ENCODE measurements around the gene UBE2J1. TPM values are rescaled to one million over a fixed set of nuclear protein-coding genes. Genes with fewer than 3 reads are reported as not detected.

UBE2J1 gene
- polyA plus RNA-seq, 1 donor from 2014 or later: 47.2 TPM

DNA sequence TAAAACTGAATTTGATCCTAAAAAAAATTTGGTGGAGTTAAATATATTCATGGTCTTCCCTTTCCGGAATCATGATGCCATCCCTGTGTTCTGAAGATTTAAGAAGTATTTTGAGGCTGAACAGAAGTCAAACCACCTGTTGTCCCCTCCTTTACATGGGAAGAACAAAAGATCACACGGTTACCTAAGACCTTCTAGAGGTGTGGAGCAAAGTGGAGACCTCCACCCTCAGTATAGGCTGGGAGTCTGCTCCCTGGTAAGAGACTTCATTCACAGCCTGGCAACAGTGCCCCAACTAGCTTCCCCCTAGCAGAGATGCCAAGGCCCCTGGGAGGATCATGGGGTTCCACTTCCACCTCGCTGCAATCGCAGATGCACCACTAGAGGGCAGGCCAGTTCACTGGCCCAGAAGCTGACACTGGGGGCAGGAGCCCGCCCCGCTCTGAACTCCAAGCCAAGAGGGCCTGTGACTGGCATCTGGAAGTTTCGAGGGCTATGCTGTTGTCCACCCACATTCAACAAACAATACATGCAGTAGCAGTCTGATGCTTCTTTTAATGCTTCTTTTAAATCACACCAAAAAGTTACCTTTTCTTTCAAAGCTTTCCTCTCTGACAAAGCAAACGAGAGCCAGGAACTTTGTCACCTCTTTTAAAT lies 19.5 kb upstream of the UBE2J1 start:
- Histone ChIP-seq H3K4me3 (ENCODE audit: low read length) (no peak overlapping the region), H3K27me3 (ENCODE audit: insufficient read depth, low read depth, low read length) (no peaks in the 10 kb centered on the region), H3K9me2 (ENCODE audit: insufficient read depth, low read length) (no peaks in the 10 kb centered on the region), H3F3A (ENCODE audit: insufficient read depth, low read length, poor library complexity, severe bottlenecking) (no peaks in the 10 kb centered on the region), H3K9ac (ENCODE audit: low read length) (no peak overlapping the region), H2AFZ (ENCODE audit: low read depth, low read length) (no peak overlapping the region), H3K79me2 (replicated peaks; ENCODE audit: insufficient read depth, low read length) (no peaks in the 10 kb centered on the region), H3K27ac (ENCODE audit: low read length) (no peak overlapping the region), H3K9me3 (ENCODE audit: low read length) (no peaks in the 10 kb centered on the region), H3K4me2 (ENCODE audit: low read length) (no peak overlapping the region), H4K20me1 (ENCODE audit: insufficient read depth) (no peaks in the 10 kb centered on the region), H3K36me3 (ENCODE audit: insufficient read depth, low read length) (peaks cover 11% of the 10 kb centered on the region)
- TF ChIP-seq SMC3 (conservative IDR thresholded peaks at IDR 0.05; ENCODE audit: poor library complexity): peak; percentile 72
- TF ChIP-seq, protein P1, sequence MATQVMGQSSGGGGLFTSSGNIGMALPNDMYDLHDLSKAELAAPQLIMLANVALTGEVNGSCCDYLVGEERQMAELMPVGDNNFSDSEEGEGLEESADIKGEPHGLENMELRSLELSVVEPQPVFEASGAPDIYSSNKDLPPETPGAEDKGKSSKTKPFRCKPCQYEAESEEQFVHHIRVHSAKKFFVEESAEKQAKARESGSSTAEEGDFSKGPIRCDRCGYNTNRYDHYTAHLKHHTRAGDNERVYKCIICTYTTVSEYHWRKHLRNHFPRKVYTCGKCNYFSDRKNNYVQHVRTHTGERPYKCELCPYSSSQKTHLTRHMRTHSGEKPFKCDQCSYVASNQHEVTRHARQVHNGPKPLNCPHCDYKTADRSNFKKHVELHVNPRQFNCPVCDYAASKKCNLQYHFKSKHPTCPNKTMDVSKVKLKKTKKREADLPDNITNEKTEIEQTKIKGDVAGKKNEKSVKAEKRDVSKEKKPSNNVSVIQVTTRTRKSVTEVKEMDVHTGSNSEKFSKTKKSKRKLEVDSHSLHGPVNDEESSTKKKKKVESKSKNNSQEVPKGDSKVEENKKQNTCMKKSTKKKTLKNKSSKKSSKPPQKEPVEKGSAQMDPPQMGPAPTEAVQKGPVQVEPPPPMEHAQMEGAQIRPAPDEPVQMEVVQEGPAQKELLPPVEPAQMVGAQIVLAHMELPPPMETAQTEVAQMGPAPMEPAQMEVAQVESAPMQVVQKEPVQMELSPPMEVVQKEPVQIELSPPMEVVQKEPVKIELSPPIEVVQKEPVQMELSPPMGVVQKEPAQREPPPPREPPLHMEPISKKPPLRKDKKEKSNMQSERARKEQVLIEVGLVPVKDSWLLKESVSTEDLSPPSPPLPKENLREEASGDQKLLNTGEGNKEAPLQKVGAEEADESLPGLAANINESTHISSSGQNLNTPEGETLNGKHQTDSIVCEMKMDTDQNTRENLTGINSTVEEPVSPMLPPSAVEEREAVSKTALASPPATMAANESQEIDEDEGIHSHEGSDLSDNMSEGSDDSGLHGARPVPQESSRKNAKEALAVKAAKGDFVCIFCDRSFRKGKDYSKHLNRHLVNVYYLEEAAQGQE (IDR thresholded peaks at IDR 0.05; ENCODE audit: borderline replicate concordance): no peak
- TF ChIP-seq RAD21 (conservative IDR thresholded peaks at IDR 0.05): peak; percentile 66
- TF ChIP-seq EP300 (conservative IDR thresholded peaks at IDR 0.05; ENCODE audit: poor library complexity, severe bottlenecking): no peak
- TF ChIP-seq, protein P2, sequence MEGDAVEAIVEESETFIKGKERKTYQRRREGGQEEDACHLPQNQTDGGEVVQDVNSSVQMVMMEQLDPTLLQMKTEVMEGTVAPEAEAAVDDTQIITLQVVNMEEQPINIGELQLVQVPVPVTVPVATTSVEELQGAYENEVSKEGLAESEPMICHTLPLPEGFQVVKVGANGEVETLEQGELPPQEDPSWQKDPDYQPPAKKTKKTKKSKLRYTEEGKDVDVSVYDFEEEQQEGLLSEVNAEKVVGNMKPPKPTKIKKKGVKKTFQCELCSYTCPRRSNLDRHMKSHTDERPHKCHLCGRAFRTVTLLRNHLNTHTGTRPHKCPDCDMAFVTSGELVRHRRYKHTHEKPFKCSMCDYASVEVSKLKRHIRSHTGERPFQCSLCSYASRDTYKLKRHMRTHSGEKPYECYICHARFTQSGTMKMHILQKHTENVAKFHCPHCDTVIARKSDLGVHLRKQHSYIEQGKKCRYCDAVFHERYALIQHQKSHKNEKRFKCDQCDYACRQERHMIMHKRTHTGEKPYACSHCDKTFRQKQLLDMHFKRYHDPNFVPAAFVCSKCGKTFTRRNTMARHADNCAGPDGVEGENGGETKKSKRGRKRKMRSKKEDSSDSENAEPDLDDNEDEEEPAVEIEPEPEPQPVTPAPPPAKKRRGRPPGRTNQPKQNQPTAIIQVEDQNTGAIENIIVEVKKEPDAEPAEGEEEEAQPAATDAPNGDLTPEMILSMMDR (IDR thresholded peaks at IDR 0.05; ENCODE audit: poor library complexity, severe bottlenecking): peak; percentile 76

DNA sequence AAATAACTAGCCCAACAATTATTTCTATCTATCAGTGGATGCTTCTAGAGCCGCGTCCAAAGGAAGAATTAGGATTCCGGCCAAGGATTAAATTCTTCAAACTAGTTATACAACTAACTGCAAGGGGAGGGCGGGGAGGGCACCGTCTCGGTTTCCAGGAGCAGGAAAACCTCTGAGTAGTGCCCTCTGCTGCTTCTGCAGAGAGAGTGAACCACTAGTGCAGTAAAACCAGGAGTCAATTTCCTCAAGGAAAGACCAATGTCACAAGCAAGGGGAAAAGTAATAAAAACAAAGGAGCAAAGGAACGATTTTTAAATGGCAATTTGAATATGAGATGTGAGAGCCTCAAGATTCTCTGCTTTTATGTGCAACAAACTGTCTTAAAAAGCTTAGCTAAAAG lies 16.5 kb upstream of the UBE2J1 start:
- no peak overlapping the region for H3K4me3 ChIP-seq (ENCODE audit: low read length)
- no peaks in the 10 kb centered on the region for H3K27me3 ChIP-seq (ENCODE audit: insufficient read depth, low read depth, low read length)
- H3K79me2 ChIP-seq (replicated peaks; ENCODE audit: insufficient read depth, low read length): no peaks in the 10 kb centered on the region
- H3K9me2 ChIP-seq (ENCODE audit: insufficient read depth, low read length): no peaks in the 10 kb centered on the region
- no peak overlapping the region for H2AFZ ChIP-seq (ENCODE audit: low read depth, low read length)
- no peaks in the 10 kb centered on the region for H3F3A ChIP-seq (ENCODE audit: insufficient read depth, low read length, poor library complexity, severe bottlenecking)
- TF ChIP-seq SMC3 (conservative IDR thresholded peaks at IDR 0.05; ENCODE audit: poor library complexity): no peak
- TF ChIP-seq, protein P2 (IDR thresholded peaks at IDR 0.05; ENCODE audit: poor library complexity, severe bottlenecking): peak; percentile 27
- H3K9me3 ChIP-seq (ENCODE audit: low read length): no peaks in the 10 kb centered on the region
- H4K20me1 ChIP-seq (ENCODE audit: insufficient read depth): no peaks in the 10 kb centered on the region
- no peak overlapping the region for H3K4me2 ChIP-seq (ENCODE audit: low read length)
- H3K36me3 ChIP-seq (ENCODE audit: insufficient read depth, low read length): no peaks in the 10 kb centered on the region
- H3K9ac ChIP-seq (ENCODE audit: low read length): no peak overlapping the region
- H3K27ac ChIP-seq (ENCODE audit: low read length): no peak overlapping the region
